Muscle of back (tissue), 10 donors: ENCODE measurements around the gene SLC35G3. TPM values are rescaled to one million over a fixed set of nuclear protein-coding genes. Genes with fewer than 3 reads are reported as not detected.

ENCODE experiments used
- polyA plus RNA-seq, 10 donors: library from polyadenylated mRNA; unstranded; fragments of 120-200 nt; gene quantifications; one replicate each; pipeline ENCODE4 v1.2.1, GENCODE V29; 2013; ENCODE audit not compliant: insufficient read length in 10 of 10

The SLC35G3 gene
- polyA plus RNA-seq, 10 donors: 0.15 to 0.58 (median 0.29) TPM

Other genes with a start within 250 kb of the SLC35G3 start
- gene CCT6B, start 232.9 kb downstream of the SLC35G3 start, polyA plus RNA-seq: 1 to 10 TPM; 1.2 to 2.6 (median 1.7) TPM
- gene ZNF830, start 232.9 kb downstream of the SLC35G3 start, polyA plus RNA-seq: 10 to 100 TPM; 11.4 to 16.9 (median 13.1) TPM
- 10 to 100 TPM; 15.2 to 28.5 (median 22.0) TPM for gene LIG3, start 213.9 kb downstream of the SLC35G3 start, polyA plus RNA-seq
- 10 to 100 TPM in 2 of 10 donors, 1 to 10 TPM in 8; 6.8 to 10.4 (median 8.7) TPM for gene RFFL, start 130.7 kb downstream of the SLC35G3 start, polyA plus RNA-seq
- 1 to 10 TPM; 4.4 to 8.4 (median 7.1) TPM for gene RAD51D, start 74.5 kb downstream of the SLC35G3 start, polyA plus RNA-seq
- gene FNDC8, start 72.8 kb downstream of the SLC35G3 start, polyA plus RNA-seq: under 1 TPM in 6 of 10 donors, not detected in 4; 0.11 to 0.39 (median 0.21) TPM
- gene NLE1, start 52.1 kb downstream of the SLC35G3 start, polyA plus RNA-seq: 10 to 100 TPM; 10.1 to 17.9 (median 14.7) TPM
- gene UNC45B, start 46.6 kb downstream of the SLC35G3 start, polyA plus RNA-seq: 100 to 1,000 TPM; 106 to 227 (median 184) TPM
- 10 to 100 TPM in 1 of 10 donors, 1 to 10 TPM in 9; 4.8 to 10.0 (median 5.8) TPM for gene SLFN5, start 48.7 kb upstream of the SLC35G3 start, polyA plus RNA-seq
- 10 to 100 TPM in 7 of 10 donors, 1 to 10 TPM in 3; 7.5 to 19.9 (median 14.2) TPM for gene SLFN11, start 179.2 kb upstream of the SLC35G3 start, polyA plus RNA-seq
- gene SLFN12, start 238.1 kb upstream of the SLC35G3 start, polyA plus RNA-seq: 1 to 10 TPM; 4.6 to 9.1 (median 6.7) TPM